Uterus (tissue), 2 donors: ENCODE results near the gene BANF2.

Source experiments
- CTCF ChIP-seq, 4 experiments: fragments of 200-600 bp in 2 of 4; fragments of 450-650 bp in 2 of 4; sonication (generic) in 2 of 4; IDR thresholded peaks; one replicate each; pipeline ENCODE4 v1.5.1; 2016 to 2019; ENCODE audit warnings: antibody characterized with exemption in 4 of 4, mild to moderate bottlenecking in 2 of 4, moderate library complexity in 1 of 4
- POLR2A ChIP-seq, 2 donors: fragments of 450-650 bp; IDR thresholded peaks; one replicate each; pipeline ENCODE4 v1.6.1; 2016; ENCODE audit warnings: antibody characterized with exemption in 2 of 2, mild to moderate bottlenecking in 1 of 2, moderate library complexity in 1 of 2

DNA sequence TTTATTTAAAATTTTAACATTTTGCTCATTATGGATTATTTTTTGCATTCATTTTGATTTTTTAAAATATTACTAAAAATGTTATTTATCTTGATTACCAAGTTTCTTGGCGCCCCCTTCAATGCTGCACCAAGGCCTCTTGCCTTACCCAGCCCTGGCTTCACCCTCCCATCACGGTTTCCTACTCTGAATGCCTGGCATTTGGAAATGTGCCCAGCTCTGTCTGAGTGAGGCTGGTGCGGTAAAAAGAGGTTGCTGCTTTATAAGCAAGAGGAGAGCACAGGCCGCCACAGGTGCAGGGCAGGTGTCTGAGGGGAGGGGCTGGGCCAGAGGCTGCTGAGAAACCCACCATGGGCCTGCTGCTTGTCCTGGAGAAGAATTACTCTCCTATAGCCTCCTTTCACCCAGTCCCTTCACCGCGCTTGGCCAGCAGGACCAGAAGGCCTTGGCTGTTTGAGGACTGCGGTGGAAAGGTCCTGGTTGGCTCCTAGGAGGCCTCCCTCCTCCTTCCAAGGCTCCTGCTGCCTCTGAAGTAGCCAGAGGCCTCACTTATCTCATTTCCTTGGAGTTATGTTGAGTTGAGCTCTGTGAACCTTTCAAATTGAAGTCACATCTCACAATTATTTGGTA, 62.6 kb downstream of the BANF2 start:
- TF ChIP-seq CTCF (IDR thresholded peaks at IDR 0.05), result no peak
- TF ChIP-seq POLR2A (IDR thresholded peaks at IDR 0.05), result no peak
